Activated CD4-positive, alpha-beta T cell treated with anti-CD3 and anti-CD28 coated beads for 48 hours (primary cell): ENCODE results near the gene MDP1.
"Not testable (repeated sequence)": the region's sequence is repeated elsewhere in the genome, so short reads cannot be mapped to it uniquely, and the experiment has no call there.

ENCODE experiments used
- DNase-seq: peaks from one replicate; pipeline ENCODE4 v3.0.0-alpha.2; 2020

Gene MDP1

DNA sequence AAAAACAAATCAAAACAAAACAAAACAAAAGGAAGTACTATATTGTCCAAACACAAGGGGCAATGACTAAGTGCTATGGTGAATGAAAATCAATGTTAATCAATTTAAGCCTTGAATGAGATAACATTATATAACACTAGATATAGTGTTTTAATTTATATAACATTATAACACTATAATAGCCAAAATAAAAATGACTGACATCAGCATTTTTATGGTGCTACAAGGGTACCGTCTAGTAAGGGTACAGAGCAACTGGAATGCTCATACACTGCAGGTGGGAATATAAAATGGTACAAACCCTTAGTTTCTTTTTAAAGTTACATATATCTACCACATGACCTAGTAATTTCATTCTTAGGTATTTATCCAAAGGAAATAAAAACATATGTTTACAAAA lies 10.6 kb upstream of the MDP1 start:
- DNase-seq = no peak

GRCh38 chr14:24224618-24225071 lies 8.8 kb upstream of the MDP1 start:
- no peak for DNase-seq

DNA sequence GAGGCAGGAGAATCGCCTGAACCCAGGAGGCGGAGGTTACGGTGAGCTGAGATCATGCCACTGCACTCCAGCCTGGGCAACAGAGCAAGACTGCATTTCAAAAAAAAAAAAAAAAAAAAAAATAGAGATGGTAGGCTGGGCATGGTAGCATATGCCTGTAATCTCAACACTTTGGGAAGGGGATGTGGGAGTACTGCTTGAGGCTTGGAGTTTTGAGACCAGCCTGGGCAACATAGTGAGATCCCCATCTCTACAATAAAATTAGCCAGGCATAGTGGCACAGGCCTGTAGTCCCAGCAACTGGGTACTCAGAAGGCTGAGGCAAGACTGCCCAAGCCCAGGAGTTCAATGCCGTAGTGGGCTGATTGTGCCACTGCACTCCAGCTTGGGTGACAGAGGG lies 7.1 kb upstream of the MDP1 start:
- not testable (repeated sequence) for DNase-seq

DNA sequence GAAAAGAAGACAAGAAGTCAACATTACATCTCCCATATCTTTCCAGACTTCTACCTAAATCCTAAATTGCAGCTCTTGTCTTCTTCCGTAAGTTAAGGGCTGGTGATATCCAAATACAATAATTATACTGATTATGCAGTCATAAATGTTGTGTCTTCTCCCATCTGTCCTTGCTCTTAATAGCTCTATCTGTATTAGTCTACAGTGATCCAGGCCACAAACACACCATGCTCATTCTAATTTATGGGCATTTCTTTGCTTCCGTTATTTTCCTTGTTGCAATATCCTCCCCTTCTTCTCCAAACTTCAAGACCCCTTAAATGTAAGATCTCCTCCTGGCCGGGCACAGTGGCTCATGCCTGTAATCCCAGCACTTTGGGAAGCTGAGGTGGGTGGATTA lies 3.7 kb upstream of the MDP1 start:
- DNase-seq = no peak

GRCh38 chr14:24219080-24219479 lies 3.2 kb upstream of the MDP1 start:
- no peak for DNase-seq

GRCh38 chr14:24216876-24217275 lies 1.0 kb upstream of the MDP1 start:
- not testable (repeated sequence) for DNase-seq

DNA sequence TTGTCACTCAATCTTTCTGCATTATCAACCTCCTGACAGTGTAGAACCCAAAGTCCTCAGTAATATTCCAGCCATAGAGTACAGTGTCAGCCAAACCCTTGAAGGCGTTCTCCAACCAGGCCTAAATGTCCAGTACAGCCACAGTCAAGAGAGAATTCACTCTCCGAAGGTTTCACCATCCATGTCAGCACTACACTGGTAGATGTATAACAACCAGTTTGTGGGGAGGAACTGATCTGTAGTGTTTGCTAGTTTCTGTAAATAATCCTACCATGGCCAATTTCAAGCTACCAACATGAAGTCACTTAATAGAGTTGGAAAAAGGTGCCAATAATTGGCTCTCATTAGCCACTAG lies 456 bp upstream of the MDP1 start:
- DNase-seq = no peak

DNA sequence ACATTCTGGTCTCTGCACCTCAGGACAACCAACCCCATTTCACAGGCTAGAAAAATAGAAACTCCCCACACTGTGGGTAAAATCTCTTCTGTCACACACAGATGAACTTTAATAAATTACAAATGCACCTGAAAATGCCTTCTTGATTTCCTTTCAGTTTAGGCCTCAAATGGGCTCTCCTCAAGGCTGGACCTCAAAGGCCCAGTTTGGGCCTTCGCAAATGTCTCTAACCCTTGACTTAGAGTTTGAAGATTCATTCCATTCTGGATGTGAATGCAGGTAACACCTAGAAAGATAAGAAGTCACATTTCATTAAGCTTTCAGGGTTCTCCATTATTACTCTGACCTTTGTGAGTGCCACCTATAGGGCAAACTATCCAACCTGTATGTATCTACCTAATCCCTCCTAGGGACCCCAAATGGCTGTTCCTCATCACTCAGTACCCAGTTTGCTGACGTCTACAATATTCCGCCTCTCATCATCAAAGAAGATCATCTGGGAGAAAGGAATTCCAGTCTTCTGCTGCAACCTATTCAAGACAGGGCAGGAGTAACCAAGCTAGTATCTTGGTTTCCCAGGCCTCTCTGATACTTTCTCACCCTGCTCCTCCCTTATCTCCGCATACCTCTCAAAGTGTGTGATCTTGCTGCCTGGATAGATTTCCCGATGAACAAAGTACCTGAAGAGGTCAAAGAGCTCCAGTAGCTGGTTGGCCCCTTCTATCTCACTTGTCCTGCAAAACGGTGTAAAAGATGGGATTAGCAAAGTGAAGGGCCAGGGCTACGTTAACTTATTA lies 1.8 kb downstream of the MDP1 start:
- no peak for DNase-seq

DNA sequence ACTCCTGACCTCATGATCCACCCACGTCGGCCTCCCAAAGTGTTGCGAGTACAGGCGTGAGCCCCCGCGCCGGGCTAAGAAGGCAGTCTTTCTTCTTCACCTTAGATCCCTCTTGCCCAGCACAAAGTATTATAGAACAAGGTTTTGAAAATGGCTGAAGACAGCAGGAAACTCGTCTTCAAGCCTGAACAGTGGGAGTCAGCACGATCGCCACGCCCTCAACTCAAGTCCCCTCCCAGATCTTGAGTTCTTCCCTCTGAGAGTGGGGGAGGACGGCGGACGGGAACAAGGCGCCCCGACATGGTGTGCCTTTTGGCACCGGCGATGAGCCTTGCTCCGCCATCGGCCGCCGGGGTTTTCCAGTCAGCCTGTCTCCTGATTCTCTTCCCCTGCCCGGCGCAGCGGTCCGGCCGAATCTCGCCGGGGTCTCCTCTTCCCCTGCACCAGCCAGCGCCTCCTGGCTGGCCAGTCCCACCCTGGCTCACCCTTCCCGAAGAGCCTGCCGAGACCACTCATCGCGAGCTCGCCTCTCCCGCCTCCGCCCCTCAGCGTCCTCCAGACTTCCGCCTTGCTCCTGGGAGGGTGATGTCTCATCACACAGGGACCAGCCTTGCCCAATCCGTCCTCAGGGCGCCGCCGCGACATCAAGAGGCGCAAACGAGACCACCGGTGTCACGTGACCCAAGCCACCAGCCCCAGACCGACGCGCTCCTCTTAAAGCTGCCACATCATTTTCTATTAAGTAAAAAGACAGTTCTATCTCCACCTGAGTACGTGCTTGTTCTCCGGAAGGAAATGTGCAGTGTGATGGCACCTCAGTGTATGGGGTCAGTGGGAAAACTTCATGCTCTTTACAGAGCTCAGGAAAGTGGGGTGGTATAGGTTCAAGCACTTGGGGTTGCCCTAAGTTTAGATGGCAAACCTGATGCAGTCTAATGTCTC lies 2.7 kb downstream of the MDP1 start, which contains the start of gene CHMP4A:
Gene CHMP4A, minus strand, starts transcription at position 565 of the 942 bp plus-strand sequence. Its CDS starts 49 bp downstream, at position 516.
- peak; percentile 99 for DNase-seq

- DNase-seq = no peak
Measured at GRCh38 chr14:24211311-24211710, 4.6 kb downstream of the MDP1 start.

DNA sequence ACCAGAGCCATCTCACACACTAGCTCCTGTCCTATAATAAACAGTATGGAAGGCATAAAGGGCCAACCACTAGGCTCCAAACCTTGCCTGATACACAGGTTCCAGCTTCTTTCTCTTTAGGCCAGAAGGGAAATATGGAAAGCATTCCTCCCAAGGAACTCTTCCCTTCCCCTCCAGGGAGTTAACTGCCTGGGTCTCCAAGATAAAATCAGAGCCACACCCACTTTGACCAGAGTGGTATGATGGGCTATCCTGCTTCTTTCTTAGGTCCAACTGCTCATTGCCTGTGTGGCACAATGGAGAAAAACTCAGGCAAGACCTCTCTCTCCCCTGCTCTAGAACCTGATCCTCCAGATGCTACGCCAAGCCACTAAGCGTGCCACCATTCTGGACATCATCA lies 8.2 kb downstream of the MDP1 start:
- DNase-seq = no peak

DNA sequence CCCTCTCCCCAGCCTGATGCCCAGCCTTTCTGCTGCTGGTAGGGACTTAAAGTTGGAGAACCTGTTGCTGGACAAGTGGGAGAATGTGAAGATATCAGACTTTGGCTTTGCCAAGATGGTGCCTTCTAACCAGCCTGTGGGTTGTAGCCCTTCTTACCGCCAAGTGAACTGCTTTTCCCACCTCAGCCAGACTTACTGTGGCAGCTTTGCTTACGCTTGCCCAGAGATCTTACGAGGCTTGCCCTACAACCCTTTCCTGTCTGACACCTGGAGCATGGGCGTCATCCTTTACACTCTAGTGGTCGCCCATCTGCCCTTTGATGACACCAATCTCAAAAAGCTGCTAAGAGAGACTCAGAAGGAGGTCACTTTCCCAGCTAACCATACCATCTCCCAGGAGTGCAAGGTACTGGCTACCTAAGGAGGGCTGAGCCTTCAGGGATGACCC lies 8.7 kb downstream of the MDP1 start:
- no peak for DNase-seq

DNA sequence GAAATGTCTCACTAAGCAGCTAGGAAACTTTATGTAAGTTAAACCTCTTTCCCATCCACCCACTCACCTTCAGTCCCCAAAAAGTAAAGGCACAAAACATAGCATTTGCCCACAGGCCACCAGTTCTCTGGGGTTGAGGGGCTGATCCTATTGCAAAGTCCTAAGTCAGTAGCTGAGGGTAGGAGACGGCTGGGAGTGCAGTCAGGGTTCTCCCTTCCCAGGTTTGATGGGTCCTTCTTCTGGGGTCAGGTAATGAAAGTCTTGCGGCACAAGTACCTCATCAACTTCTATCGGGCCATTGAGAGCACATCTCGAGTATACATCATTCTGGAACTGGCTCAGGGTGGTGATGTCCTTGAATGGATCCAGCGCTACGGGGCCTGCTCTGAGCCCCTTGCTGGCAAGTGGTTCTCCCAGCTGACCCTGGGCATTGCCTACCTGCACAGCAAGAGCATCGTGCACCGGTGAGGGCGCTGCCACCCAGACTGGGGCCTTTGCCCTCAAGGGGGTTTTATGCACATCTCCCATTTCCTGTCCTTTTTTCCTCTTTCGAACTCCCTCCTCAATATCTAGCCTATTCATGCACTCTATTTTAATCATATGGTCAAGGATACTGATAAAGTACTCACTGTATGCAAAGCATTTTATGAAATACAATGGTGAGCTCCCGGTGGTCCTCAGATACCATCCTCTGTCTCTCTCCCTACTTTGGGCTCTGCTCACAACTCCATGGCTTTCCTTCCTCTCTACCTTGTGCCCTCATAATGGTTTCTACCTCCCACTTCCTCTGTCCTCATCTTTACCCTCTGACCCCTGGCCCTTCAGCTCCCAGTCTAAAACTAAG lies 9.4 kb downstream of the MDP1 start:
- DNase-seq = no peak

DNA sequence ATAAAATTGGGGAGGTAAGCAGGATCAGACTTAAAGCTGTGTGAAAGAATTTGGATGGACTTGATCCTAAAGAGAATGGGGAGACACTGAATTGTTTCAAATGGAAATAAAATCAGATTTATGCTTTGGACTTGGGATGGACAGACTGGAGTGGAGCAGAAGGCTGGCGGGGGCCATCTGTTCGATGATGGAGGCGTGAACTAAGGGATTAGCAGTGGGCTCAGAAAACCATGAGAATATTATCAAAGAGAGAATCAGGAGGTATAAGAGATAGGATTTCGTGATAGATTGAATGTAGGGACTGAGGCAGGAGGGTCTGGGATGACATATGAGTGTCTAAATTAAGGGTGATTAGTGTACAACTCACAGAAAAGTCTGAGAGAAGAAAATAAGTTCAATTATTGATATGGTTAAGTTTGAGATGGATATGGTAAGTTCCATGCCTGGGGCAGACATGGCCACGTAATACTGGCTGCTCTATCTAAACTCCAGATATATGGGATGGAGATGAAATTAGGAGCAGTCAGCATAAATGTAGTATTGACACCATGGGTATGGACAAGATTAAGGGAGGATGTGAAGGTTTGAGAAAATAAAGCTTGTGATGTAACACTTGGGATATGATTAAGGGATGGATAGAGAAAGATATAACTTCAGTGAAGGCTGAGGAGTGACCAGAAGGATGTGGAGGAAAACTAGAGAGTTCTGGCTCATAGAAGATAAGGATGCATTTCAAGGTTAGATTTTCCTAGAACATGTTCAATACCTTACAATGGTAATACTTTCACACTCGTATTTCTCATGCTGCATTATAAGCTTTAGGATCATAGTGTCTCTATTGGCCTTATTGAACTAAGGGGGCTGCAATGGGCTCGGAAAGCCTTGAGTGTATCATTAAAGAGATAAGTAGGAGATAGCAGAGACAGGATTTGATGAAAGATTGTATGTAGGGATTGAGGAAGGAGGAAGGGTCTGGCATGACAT lies 11.4 kb downstream of the MDP1 start:
- DNase-seq = no peak

GRCh38 chr14:24203249-24203886 lies 12.5 kb downstream of the MDP1 start:
- DNase-seq = not testable (repeated sequence)

- not testable (repeated sequence) for DNase-seq
Measured at GRCh38 chr14:24202538-24202937, 13.3 kb downstream of the MDP1 start.

DNA sequence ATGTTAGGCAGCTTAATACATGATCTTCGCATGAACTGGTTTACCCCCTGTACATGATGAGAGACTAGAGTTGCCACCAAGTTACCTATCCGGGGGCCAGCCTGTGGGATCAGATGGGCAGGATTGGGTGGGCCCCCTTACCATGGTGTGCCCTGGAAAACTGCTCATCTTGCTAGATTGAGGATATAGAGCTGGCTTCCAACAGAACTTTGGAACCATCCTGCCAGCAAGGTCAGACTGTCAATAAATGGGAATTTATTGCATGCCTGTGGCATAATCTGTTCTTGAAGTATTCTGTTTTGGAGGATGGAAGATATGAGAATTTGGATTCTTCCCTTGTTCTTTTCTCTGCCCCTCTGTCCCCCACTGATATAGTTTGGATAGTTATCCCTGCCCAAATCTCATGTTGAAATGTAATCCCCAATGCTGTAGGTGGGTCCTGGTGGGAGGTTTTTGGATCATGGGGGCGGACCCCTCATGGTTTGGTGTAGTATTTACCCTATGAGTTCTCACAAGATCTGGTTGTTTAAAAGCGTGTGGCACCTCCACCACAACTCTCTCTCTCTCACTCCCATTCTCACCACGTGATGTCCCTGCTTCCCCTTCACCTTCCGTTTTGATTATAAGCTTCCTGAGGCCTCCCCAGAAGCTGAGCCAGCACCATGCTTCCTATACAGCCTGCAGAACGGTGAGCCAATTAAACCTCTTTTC lies 16.9 kb downstream of the MDP1 start:
- no peak for DNase-seq

- no peak for DNase-seq
Measured at GRCh38 chr14:24197056-24197450, 18.8 kb downstream of the MDP1 start.

DNA sequence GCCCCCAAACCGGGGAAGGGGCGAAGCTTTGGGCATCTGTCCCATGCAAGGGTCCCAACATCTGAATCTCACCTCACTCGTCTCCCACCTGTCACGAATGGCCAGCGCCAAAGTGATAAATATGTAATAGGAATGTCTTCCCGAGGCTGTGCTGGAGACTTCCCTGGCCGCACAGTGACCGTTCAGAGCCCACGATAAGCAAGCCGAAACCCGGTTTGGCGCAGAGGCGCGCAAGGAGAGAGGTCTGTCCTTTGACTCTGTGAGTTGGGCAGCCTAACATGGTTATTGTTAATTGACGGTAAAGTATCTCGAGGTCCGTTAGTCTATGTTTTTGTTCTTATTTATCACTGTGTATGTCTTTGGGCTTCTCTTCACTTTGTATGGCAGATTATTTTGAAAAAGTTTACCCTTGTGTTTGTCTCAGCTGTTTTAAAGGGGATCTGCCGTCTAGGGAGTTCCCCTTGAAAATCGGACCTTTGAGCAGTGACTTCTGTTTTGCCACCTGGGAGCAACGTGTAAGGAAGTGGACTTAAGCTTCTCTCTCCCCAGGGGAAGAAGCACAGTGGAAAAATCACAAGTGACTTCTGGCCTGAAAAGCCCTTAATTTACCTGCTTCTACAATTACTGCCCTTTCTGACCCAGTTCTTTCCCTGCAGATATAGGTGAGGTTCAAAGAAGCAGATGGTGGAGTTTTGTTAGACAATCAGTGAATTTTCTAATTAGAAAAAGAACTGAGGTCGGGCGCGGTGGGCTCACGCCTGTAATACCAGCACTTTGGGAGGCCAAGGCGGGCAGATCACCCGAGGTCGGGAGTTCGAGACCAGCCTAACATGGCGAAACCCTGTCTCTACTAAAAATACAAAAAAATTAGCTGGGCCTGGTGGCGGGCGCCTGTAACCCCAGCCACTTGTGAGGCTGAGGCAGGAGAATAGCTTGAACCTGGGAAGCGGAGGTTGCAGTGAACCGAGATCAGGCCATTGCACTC lies 19.5 kb downstream of the MDP1 start:
- no peak for DNase-seq
